ES-I3 (cell line): ENCODE measurements around the gene GLRX2.

Experiments used
- H3K36me3 ChIP-seq: 2 replicates; pipeline ENCODE4 v1.6.1; 2013; ENCODE audit warnings: mild to moderate bottlenecking, low read length, control low read depth, moderate library complexity; ENCODE audit not compliant: insufficient read depth
- H3K4me1 ChIP-seq: 2 replicates; pipeline ENCODE4 v1.6.1; 2013; ENCODE audit warnings: mild to moderate bottlenecking, control low read depth, low read length; ENCODE audit not compliant: insufficient read depth
- H3K9ac ChIP-seq: 2 replicates; pipeline ENCODE4 v1.6.1; 2013; ENCODE audit warnings: low read depth, mild to moderate bottlenecking, low read length, moderate library complexity
- H3K9me3 ChIP-seq: 2 replicates; pipeline ENCODE4 v1.6.1; 2013; ENCODE audit warnings: mild to moderate bottlenecking, low read length, moderate library complexity; ENCODE audit not compliant: control insufficient read depth, insufficient read depth

GLRX2 gene

DNA sequence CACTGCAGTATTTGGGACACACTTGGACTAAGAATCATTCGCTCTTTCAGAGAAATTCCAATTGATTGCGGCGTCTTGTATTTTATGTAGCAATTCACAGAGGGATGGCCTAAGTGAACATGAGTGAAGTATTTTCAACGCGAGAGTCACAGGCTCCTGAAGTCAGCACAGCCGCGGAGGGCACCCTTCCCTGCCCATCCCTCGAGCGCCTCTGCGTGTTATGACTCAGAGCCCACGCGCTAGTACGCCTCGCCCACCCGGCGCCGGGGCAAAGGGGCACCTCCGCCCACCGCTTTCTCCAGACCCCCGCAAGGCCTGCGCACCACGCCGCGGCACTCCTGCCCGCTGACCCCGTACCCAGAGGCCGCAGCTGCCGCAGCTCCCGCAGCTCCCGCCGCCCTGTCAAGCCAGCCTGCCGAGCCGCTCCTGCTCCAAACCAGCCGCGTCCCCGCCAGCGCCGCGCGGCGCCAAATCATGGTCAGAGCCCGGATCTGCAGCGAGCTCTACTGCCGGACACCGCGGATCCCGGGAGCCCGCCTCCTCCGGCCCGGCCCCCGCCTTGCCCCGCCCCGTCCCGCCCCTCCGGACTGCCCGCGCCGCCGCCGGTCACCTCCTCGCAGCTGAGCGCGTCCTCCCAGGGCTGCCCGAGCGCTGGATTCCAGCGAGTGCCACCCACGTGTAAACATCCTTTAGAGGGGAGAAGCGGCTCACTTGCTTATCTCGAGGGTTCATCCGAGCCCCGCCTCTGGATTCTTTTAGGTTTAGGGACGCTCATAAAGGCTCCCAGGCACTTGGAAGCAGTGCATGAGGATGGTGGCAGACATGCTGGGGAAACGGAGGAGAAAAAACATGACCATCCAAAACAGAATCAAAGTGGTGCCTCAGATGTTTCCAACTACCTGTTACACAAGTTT lies at the start of gene GLRX2:
TSS of gene GLRX2 (minus strand) at position 508 of the 914 bp plus-strand sequence. CDS start at position 476, 32 bp downstream.
- no peaks in the 10 kb centered on the region; the same call in 1 of the 2 replicates for H3K36me3 ChIP-seq
- peaks cover 6% of the 10 kb centered on the region for H3K4me1 ChIP-seq
- peak within 1 kb of the TSS; percentile 76 for H3K9ac ChIP-seq

GRCh38 chr1:193144999-193145398 lies 39.8 kb upstream of the GLRX2 start:
- H3K9ac ChIP-seq, result no peak overlapping the region
- no peaks in the 10 kb centered on the region for H3K9me3 ChIP-seq
- H3K4me1 ChIP-seq, result no peaks in the 10 kb centered on the region; the same call in 1 of the 2 replicates
- H3K36me3 ChIP-seq, result peaks cover 3% of the 10 kb centered on the region

More for the DNA sequence above, at the start of gene GLRX2:
- H3K9me3 ChIP-seq, result no peaks in the 10 kb centered on the region

DNA sequence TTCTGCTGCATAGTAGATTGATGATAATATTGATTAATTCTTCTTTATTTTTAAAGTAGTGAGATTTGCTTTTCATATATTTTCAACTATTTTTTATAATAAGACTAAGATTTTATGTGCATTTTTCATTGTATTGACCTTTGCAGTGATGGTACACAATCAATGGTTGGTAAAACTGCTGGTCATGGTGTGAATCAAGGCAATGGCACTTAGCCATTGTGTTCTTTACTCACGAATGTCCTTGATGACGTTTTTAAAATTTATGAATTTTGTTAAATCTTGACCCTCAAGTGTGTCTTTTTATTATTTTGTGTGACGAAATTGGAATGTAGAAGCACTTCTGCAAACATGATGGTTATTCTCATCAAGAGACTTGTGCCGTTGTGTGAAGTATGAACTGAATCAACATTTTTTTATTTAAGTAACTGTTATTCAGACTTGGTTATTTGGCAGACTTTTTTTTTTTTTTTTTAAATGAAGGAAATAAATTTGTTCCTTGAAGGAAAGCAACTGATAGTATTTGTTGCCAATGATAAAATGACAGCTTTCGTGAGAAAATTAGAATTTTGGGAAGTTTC lies 39.2 kb upstream of the GLRX2 start:
- Histone ChIP-seq H3K9me3 (no peaks in the 10 kb centered on the region), H3K36me3 (peaks cover 3% of the 10 kb centered on the region), H3K4me1 (no peaks in the 10 kb centered on the region; the same call in 1 of the 2 replicates), H3K9ac (no peak overlapping the region)

GRCh38 chr1:193143285-193143684 lies 38.1 kb upstream of the GLRX2 start:
- peaks cover 3% of the 10 kb centered on the region for H3K36me3 ChIP-seq
- H3K4me1 ChIP-seq, result no peaks in the 10 kb centered on the region; the same call in 1 of the 2 replicates
- no peaks in the 10 kb centered on the region for H3K9me3 ChIP-seq
- H3K9ac ChIP-seq, result no peak overlapping the region

- no peaks in the 10 kb centered on the region; the same call in 1 of the 2 replicates for H3K4me1 ChIP-seq
- no peak overlapping the region for H3K9ac ChIP-seq
- peaks cover 3% of the 10 kb centered on the region for H3K36me3 ChIP-seq
- no peaks in the 10 kb centered on the region for H3K9me3 ChIP-seq
Measured at GRCh38 chr1:193142409-193142808, 37.2 kb upstream of the GLRX2 start.

DNA sequence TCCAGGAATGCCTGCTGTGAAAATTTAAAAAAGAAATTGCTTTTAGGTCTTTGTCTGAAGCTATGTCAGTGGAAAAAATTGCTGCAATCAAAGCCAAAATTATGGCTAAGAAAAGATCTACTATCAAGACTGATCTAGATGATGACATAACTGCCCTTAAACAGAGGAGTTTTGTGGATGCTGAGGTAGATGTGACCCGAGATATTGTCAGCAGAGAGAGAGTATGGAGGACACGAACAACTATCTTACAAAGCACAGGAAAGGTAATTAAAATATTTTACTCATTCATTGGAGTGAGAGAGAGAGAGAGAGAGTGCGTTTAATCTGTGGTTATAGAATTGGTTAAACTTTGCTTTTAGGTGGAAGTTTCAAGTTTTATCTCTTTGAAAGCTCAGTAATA lies 36.6 kb upstream of the GLRX2 start:
- no peaks in the 10 kb centered on the region for H3K9me3 ChIP-seq
- peaks cover 3% of the 10 kb centered on the region for H3K36me3 ChIP-seq
- H3K4me1 ChIP-seq, result no peaks in the 10 kb centered on the region; the same call in 1 of the 2 replicates
- H3K9ac ChIP-seq, result no peak overlapping the region

DNA sequence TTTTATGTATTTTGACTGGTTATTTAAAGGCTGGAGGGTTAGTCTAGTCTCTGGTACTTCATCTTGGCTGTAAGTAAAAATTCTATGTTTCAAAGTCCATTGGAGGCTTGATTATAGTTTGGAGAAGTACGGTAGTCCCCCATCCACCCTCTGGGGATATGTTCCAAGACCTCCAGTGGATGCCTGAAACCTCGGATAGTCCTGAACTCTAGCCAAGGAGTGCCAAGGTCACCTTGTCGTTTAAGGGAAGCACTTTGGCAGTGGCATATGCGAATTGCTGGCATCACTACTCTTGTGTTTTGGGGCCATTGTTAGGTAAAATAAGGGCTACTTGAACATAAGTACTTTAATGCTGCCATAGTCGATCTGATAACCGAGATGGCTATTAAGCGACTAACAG lies 35.0 kb upstream of the GLRX2 start:
- no peak overlapping the region for H3K9ac ChIP-seq
- no peaks in the 10 kb centered on the region for H3K9me3 ChIP-seq
- H3K4me1 ChIP-seq, result no peaks in the 10 kb centered on the region; the same call in 1 of the 2 replicates
- peaks cover 3% of the 10 kb centered on the region for H3K36me3 ChIP-seq

DNA sequence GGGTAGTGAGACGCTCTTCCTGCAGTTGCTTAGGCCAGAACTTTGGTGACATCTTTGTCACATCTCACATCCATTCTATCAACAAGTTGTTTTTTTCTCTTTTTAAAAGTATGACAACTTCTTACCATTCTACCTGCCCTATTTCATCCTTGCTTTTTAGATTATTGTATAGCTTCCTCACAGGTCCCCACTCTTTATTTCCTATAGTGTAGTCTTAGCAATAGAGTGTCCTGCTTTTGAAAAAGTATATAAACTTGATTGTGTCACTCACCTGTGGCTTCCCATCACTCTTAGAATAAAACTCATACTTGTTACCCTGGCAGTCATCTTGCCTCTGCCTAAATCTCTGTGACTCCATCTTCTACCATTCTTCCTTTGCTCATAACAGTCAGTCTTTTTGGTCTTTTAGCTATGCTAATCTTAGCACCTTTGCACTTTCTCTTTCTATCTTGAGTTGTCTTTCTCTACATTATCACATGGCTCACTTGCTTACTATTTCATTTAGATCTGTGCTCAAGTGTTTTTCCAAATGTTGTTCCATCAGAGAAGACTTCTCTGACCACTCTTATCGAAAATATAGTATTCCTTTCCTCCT lies 26.1 kb upstream of the GLRX2 start:
- Histone ChIP-seq H3K4me1 (no peaks in the 10 kb centered on the region), H3K9me3 (no peaks in the 10 kb centered on the region), H3K9ac (no peak overlapping the region), H3K36me3 (peaks cover 9% of the 10 kb centered on the region; the same call in 1 of the 2 replicates)

GRCh38 chr1:193125369-193125768 lies 20.2 kb upstream of the GLRX2 start:
- H3K9ac ChIP-seq, result no peak overlapping the region

DNA sequence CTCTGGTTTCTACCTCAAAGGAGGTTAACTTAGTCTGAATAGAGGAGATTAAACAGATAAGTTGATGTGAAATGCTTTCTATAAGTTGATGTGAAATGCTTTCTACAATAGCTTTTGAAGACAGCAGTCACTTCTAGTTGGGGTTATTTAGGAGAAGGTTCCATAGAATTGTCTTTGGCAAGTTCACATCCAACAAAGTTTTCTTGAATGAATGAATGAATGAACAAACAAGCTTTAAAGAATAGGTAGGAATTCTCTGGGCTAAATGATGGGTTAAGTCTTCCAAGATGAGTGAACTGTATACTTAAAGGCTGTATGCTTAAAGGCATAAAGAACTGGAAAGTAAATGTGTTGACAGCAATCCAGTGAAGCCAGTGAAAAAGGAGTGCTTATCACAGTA lies 18.5 kb upstream of the GLRX2 start:
- Histone ChIP-seq H3K36me3 (0 out of 2 replicates have a peak, but pooled peaks cover 2% of the 10 kb centered on the region), H3K9me3 (no peaks in the 10 kb centered on the region), H3K9ac (no peak overlapping the region), H3K4me1 (no peaks in the 10 kb centered on the region)

More at GRCh38 chr1:193125369-193125768, 20.2 kb upstream of the GLRX2 start:
- H3K4me1 ChIP-seq, result no peaks in the 10 kb centered on the region
- no peaks in the 10 kb centered on the region for H3K9me3 ChIP-seq
- H3K36me3 ChIP-seq, result 0 out of 2 replicates have a peak, but pooled peaks cover 6% of the 10 kb centered on the region

GRCh38 chr1:193121616-193122593 lies 16.7 kb upstream of the GLRX2 start, which contains the start of gene CDC73:
Gene CDC73, plus strand, starts transcription at chr1:193122031. Its CDS starts 170 bp downstream, at chr1:193122201.
- H3K9ac ChIP-seq, result peak within 1 kb of the TSS; percentile 98
- no peaks in the 10 kb centered on the region for H3K9me3 ChIP-seq
- no peaks in the 10 kb centered on the region for H3K4me1 ChIP-seq
- H3K36me3 ChIP-seq, result 0 out of 2 replicates have a peak, but pooled peaks cover 2% of the 10 kb centered on the region

DNA sequence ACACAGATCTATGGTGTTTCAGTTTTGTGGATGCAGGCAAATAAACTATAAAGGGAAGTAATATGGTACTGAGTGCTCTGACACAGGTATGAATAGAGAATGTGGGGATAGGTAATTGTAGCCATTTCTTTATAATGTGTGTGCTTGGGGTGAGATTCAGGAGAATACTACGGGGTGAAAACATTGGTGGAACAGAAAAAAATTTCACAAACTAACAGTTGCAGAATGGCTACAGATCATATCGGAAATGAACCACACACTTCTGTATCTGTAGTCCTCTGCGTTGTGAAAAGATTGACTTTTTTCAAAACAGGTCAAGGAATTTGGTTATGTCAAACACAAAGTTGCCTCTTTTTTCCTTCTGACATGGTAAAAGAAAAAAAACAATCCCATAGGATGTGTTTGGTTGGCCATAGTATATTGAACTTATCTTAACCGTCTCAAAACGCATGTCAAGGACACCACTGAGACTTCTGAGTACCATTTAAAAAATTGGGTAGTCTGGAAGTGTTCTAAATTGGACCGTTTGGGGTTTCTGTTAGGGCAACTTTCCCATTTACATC lies 15.5 kb upstream of the GLRX2 start:
- Histone ChIP-seq H3K9me3 (no peaks in the 10 kb centered on the region), H3K36me3 (0 out of 2 replicates have a peak, but pooled peaks cover 2% of the 10 kb centered on the region), H3K9ac (peak overlapping the region; percentile 98), H3K4me1 (peaks cover 5% of the 10 kb centered on the region; the same call in 1 of the 2 replicates)
